Measurements from ENCODE around the gene NFATC2.

Gene NFATC2

GRCh38 chr20:51342510-51343236 lies 199.8 kb downstream of the NFATC2 start:
- DNase-seq: no peak
- intact Hi-C loops (cut with DNase I): no loop called here

- intact Hi-C loops (cut with DNase I): no loop called here
These were observed 200.9 kb downstream of the NFATC2 start for GRCh38 chr20:51341581-51341980.

GRCh38 chr20:51340451-51340840 lies 202.1 kb downstream of the NFATC2 start:
- intact Hi-C loops (cut with DNase I): no loop called here

More at GRCh38 chr20:51341581-51341980, 200.9 kb downstream of the NFATC2 start:
- DNase-seq: no peak

GRCh38 chr20:51339721-51340450 lies 202.6 kb downstream of the NFATC2 start:
- intact Hi-C loops (cut with DNase I): no loop called here
- DNase-seq: no peak

More at GRCh38 chr20:51340451-51340840, 202.1 kb downstream of the NFATC2 start:
- no peak for DNase-seq

GRCh38 chr20:51338692-51339440 lies 203.7 kb downstream of the NFATC2 start:
- intact Hi-C loops (cut with DNase I): no loop called here
- DNase-seq: no peak

GRCh38 chr20:51337126-51337805 lies 205.3 kb downstream of the NFATC2 start:
- intact Hi-C loops (cut with DNase I): no loop called here
- DNase-seq: no peak
